Testis (tissue), 2 donors: ENCODE measurements around the gene ZNF584.

Experiments
- POLR2A ChIP-seq: fragments of 450-650 bp; IDR thresholded peaks from one replicate; pipeline ENCODE4 v1.6.1; 2017; ENCODE audit warnings: antibody characterized with exemption, mild to moderate bottlenecking, moderate library complexity
- TF ChIP-seq, protein P1 (sequence below), 3 experiments: fragments of 450-650 bp in 2 of 3; fragments of 200-600 bp in 1 of 3; sonication (generic) in 1 of 3; IDR thresholded peaks; one replicate each; pipeline ENCODE4 v1.5.1; 2016 to 2019; ENCODE audit warnings: antibody characterized with exemption in 3 of 3, mild to moderate bottlenecking in 2 of 3, moderate library complexity in 1 of 3

DNA sequence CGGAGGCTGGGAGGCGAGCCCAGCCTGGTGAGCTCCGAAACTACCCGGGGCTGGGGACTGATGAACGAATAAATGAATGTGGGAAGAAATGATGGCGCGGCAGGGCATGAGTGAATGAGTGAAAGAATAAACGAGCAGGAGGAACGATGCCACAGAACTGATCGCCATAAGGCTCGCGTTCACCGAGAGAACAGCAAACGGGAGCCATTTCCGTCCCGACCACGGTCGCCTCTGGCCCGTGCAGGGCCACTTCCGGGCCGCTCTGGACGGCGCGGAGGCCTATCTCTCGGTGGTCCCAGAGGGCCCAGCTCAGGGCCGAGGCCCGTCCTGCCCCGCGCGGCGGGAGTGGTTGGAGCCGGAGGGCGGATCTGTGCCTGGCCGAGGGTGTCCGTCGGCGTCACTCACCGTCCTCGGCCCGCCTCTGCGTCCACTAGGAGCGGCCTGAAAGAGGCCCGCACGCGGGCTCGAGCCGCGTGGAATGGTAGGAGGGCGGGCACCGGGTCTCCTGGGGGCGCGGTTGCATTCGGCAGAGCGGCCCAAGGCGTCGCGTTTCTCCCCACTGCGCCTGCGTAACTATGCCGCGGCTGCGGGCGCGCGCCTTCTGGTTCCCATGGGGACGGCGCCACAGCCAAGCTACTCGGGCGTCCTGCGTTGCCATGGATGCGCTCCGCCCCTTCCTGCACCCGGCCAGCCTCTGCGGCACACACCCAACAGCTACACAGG, 46.0 kb upstream of the ZNF584 start, which contains the start of gene ZNF497:
- TF ChIP-seq, protein P1, sequence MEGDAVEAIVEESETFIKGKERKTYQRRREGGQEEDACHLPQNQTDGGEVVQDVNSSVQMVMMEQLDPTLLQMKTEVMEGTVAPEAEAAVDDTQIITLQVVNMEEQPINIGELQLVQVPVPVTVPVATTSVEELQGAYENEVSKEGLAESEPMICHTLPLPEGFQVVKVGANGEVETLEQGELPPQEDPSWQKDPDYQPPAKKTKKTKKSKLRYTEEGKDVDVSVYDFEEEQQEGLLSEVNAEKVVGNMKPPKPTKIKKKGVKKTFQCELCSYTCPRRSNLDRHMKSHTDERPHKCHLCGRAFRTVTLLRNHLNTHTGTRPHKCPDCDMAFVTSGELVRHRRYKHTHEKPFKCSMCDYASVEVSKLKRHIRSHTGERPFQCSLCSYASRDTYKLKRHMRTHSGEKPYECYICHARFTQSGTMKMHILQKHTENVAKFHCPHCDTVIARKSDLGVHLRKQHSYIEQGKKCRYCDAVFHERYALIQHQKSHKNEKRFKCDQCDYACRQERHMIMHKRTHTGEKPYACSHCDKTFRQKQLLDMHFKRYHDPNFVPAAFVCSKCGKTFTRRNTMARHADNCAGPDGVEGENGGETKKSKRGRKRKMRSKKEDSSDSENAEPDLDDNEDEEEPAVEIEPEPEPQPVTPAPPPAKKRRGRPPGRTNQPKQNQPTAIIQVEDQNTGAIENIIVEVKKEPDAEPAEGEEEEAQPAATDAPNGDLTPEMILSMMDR (IDR thresholded peaks at IDR 0.05) = peak in 1 of 3 experiments; percentile 19
- no peak for TF ChIP-seq POLR2A
